GM19193 (cell line): ENCODE data around the gene FAM53A.

ENCODE experiments used
- POLR2A ChIP-seq: IDR thresholded peaks from 4 replicates; pipeline ENCODE4 v1.6.1; 2011; ENCODE audit not compliant: insufficient read depth, insufficient read length; ENCODE audit errors: extremely low read depth

FAM53A gene

DNA sequence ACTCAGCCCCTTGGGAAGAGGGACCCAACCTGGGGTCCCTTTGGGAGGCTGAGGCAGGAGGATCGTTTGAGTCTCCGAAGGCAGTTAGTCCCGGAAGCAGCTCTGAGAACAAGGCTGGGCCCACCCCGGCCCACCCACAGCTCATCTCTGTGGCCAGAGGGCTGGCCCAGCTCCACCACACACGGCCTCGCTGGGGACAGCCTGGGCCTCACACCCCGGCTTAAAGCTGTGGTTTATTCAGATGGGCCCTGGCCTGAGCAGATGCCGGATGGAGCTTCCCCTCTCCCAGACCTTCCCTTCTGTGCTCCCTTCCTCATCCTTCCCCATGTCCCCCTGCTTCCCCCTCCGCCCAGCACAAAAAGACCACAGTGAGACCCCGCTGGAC is 54.4 kb downstream of the FAM53A start:
- no peak for TF ChIP-seq POLR2A

DNA sequence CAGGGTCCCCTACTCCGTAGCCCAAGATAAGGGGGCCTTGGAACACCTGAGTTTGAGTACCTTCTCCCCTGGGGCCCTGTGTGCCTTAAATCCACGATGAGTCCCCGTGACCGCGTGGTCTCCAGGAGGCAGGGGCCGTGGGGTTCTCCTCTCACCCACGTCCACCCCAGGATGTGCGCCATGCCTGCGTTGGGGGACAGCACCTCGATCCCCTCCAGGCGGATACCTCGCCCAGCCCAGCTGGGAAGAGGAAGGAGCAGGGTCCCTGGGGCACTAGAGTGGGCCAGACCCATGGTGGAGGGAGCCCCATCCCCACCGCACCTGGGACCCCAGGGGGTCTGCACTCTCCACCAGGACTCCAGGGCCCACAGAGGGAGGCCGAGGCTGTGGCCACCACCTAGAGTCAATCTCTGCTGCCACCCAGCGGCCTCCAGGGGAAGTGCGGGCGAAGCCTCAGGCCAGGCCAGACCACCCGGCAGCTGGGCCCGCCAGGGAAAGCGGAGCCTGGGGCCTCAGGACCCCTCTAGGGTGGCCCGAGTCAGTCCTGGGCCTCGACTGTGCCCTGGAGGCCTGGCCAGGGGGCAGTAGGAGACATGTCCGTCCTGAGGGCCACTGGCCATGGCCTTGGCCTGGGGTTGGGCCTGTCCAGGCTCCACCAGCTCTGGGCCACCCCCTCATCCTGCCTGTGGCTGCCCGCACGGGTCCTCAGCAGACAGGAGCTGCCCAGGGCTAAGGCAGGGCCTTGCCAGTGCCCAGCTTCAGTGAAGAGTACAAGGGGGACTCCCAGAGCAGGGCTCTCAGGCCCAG is 55.0 kb downstream of the FAM53A start:
- TF ChIP-seq POLR2A = no peak

DNA sequence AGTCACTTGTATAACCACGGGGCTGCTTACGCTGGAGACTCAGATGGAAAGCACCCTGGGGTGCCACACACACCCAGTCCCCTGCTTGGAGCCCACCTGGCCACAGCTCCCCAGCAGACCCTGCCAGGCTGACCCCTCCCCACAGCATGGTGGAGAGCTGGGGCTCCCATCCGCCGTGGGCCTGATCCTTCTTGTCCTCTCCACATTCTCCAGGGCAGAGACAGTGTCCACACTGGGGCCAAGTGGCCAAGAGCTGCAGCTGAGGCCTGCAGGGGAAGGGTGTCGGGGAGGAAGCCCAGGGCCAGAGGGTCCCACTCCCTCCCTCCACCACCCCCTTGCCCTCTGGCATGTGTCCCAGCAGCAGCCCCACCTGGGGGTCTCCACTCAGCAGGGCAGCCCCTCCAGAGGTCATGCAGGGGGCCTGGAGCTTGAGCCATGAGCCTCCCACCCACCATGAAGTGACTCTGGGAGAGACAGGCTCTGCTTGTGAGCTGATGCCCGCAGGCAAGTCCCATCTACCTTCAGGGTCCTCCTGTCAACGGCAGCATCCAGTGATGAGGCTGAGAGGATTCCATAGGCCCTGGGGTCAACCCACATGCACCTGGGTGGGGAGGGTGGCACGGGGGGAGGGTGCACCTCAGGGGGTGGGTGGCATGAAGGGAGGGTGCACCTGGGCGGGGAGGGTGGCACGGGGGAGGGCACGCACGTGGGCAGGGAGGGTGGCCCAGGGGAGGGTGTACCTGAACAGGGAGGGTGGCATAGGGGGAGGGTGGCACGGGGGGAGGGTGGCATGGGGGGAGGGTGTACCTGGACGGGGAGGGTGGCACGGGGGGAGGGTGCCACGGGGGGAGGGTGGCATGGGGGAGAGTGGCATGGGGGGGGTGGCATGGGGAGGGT is 56.4 kb downstream of the FAM53A start:
- TF ChIP-seq POLR2A = no peak

DNA sequence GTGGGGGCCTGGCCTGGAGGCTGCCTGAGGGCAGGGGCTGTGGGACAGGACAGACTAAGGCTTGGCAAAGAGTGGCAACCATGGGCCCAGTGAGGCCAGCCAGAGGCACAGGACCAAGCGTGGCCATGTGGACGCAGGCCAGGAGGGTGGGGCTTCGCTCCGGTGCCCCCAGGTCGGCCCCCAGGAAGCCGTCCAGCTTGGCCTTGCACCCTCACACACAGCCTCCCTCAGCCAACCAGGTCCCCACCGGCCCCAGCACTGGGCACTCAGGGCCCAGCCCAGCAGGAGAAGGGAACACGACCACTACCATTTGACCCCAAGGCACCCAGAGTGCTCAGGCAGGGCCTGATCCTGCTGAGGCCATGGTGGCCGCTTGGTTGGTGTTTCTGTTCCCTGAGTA is 57.2 kb downstream of the FAM53A start:
- no peak for TF ChIP-seq POLR2A

DNA sequence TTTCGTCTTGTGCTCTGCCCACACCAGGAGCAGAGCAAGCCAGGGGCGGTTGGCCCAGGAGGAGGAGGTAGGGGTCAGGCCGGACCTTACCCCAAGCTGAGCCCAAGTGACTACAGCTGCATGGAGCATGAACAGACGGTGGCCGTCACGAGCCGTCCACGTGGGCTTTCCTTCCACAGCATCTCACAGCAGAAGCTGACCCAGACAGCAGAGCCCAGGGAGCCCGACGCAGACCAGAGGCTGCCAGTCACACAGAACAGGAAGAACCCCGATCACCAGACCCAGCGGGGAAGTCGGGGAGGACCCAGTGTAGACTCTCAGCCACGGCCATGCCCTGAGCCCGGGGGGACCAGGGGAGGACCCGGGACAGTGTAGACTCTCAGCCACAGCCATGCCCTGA is 58.0 kb downstream of the FAM53A start:
- TF ChIP-seq POLR2A = no peak

DNA sequence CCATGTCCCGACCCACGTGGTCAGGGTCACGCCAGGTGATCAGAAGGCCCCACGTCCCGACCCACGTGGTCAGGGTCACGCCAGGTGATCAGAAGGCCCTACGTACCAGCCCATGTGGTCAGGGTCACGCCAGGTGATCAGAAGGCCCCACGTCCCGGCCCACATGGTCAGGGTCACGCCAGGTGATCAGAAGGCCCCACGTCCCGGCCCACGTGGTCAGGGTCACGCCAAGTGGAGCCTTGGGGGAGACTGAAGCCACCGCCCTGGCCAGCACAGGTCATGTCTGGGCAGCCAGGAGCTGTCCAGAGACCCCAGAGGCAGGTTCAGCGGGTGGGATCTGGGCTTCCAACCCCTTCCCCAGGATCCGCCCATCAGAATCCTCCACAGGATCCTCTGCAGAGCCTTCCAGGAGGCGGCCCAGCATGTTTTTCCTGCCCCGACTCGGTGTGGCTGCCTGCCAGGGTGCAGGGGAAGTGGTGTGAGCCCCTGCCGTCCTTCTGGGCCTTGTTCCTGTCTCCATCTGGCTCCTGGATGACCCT is 58.4 kb downstream of the FAM53A start:
- TF ChIP-seq POLR2A = no peak

DNA sequence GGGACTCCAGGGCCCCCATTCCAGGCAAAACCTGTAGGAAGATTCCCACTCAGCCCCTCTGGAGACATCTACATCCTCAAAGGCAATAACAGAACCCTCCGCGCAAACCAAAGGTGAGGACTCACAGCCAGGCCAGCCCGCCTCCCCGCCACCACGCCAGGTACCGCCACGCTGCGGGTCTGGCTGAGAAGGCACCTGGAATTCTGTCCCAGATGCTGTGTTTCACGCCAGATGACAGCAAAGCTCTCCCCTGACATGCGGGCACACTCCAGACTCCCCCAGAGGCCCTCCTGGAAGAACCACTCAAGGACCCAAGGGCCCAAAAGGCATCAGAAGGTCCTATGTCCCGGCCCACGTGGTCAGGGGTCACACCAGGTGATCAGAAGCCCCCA is 59.6 kb downstream of the FAM53A start:
- no peak for TF ChIP-seq POLR2A

DNA sequence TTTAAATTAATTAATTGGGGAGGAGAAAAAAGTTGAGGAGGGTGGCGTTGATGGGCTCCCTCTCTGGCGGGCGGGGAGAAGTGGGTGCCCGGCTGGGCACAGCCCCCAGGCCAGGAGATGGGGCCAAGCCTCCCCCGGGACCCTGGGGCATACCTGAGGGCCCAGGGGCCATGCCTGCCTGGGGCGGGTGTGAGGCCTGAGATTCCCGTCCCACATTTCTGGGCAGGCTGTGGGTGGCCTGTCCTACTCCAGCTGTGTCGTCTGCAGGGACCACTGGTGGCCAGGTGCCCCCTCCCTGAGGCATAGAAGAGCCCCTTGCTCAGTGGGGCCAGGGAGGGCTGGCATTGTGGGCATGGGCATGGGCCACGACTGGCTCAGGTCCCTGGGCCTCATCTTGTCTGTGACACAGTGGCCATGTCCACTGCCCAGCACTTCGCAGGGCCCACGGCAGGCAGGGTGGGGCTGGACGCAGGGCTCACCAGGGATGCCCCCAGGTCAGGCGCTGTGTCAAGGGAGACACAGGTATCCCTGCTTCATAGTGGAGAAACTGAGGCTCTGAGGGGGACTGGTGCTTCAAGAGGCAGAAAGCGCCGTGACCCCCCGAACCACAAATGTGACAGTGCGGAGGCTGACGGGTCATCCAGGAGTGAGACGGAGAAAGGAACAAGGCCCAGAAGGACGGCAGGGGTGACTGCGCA is 60.1 kb downstream of the FAM53A start:
- TF ChIP-seq POLR2A = no peak

DNA sequence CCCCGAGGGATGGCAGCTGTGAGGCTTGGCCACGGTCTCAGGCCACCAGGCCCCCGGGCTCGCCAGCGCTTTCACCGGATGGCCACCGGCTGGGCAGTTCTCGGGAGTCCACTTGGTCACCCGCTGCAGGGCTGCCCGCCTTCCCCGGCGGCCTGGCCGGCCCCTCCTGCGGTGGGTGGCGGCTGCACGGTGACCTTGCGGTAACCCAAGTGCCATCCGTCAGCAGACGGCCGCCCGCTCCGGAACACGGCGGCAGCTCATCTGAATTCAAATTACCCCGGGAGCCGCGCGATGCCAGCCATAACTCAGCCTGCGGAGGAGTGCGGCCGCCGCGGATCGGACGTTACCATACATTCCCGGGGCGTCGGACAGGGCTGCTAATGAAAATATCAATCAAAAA is 60.7 kb downstream of the FAM53A start:
- no peak for TF ChIP-seq POLR2A

DNA sequence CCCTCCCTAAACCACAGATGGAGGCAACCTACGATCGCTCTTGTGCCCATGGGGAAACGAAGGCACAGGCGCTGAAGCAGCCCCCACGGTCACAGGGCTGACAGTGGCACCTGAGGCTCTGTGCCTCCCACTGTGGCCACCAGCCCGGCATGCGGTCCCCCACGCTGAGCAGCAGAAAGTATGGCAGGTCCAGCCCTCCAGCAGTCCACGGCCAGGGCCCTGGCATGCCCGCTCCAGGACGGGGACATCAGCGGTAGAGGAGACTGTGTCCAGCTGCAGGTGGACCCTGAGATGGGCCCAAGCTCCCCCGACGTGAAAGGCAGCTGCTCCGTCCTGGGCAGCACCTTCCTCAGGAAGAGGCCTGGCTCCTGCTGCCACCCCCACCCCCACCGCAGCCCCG is 61.2 kb downstream of the FAM53A start:
- TF ChIP-seq POLR2A = no peak

DNA sequence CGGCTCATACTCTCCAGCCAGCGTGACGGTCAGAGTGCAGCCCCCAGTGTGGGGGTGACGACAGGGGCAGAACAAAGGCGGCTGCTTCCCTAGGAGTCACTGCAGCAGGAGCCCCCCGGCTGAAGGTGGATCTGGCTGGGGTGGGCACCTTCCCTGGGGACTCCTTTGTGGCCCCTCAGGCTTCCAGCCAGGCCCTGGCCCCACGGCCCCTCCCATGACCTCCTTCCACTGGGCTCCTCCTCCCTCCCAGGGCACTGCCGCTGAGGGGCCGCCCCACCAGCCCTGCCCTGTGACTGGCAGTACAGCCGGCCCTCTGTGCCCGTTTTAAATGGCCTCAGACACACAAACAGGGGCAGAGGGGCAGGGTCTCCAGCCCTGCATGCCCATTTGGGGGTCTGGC is 61.9 kb downstream of the FAM53A start:
- TF ChIP-seq POLR2A = no peak

DNA sequence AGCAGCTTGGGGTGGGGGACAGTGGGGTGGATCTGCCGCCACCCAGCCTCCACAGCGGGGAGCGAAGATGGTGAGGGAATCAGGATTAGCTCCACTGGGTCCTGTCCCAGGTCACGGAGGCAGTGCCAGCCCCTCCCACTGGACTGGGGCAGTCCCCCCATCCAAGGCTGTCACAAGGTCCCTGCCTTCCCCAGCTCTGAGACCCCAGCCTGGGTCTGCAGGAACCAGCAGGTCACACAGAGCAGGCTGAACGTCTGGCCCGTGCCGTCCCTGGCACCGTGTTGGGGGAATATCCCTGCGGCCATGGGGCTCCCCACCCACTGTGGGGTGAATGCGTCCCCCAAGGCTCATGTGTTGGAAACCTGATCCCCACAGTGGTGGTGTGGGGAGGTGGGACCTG is 62.6 kb downstream of the FAM53A start:
- no peak for TF ChIP-seq POLR2A

DNA sequence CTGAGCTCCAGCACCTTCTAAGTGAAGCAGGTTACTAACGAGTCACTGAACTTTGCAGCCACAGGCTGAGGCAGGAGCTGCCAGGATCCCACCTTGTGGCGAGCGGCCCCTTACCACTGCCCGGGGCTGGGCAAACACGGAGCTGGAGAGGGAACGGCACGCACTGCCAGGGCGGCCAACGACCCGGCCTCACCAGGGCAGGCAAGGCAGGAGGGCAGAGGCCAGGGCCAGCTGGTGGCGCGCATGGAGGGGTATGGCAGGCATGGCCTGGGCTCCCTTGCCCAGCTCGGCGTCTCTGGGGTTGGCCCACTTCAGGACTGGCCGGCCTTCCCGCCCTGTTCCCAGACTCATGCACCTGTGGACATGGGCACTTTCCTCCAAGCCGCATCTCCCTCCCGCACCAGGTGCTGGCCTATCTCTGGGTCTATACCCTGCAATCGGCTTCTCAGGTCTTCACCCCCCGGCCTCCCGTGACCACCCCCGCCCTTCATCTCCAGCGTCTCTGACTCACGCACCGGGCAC is 64.9 kb downstream of the FAM53A start:
- TF ChIP-seq POLR2A = no peak

DNA sequence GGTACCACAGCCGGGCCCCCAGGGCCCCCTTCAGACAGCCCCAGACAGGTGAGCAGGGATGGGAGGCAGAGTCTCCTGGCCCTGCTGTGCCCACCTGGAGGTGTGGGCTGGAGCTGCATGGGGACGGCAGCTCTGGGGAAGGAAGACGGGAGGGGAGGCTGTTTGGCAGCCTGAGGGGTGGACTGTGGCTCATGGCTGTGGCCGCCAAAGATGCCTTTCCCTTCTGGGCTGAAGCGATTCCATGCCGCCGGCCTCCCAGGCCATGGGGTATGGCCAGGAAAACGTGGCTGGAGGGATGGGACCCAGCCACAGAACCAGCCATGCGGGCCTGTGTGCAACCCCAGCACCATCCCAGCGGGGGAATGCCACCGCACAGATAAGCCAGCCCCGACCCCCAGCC is 65.7 kb downstream of the FAM53A start:
- TF ChIP-seq POLR2A = no peak

DNA sequence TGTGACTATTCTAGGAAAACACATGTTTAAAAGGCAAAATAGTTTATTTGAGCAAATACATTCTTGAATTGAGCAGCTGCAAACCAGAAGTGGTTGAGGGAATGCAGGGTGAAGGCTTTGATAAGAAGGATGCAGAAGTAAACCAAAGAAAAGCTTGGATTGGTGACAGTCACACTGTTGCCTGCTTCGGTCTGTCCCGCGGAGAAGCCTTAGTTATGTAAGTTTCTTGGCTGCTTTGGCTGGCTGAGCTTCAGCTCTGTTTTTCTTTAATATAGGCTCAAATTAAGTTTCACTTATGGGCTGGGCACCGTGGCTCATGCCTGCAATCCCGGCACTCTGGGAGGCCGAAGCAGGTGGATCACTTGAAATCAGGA is 67.6 kb downstream of the FAM53A start:
- TF ChIP-seq POLR2A = no peak
